Osteoblast (primary cell): ENCODE data around the gene KLHL26. TPM values are rescaled to one million over a fixed set of nuclear protein-coding genes. Genes with fewer than 3 reads are reported as not detected.
"Not testable (repeated sequence)": the region's sequence is repeated elsewhere in the genome, so short reads cannot be mapped to it uniquely, and the experiment has no call there.

ENCODE experiments used
- DNase-seq: peaks from one replicate; pipeline ENCODE4 v3.0.0; 2011; ENCODE audit warnings: low spot score, mixed read lengths; ENCODE audit not compliant: insufficient read length; ENCODE audit errors: missing footprints
- H2AFZ ChIP-seq: 2 replicates; pipeline ENCODE4 v1.6.0; 2011; ENCODE audit warnings: mild to moderate bottlenecking, low read length
- H3K27ac ChIP-seq: 2 replicates; pipeline ENCODE4 v1.5.1; 2011; ENCODE audit warnings: mild to moderate bottlenecking, low read depth, low read length, moderate library complexity
- H3K27me3 ChIP-seq: 2 replicates; pipeline ENCODE4 v1.6.0; 2012; ENCODE audit warnings: mild to moderate bottlenecking, control low read depth, inconsistent platforms, low read length, moderate library complexity; ENCODE audit not compliant: insufficient read depth
- H3K36me3 ChIP-seq: 2 replicates; pipeline ENCODE4 v1.5.1; 2011; ENCODE audit warnings: mild to moderate bottlenecking, low read length, control low read depth, moderate library complexity; ENCODE audit not compliant: insufficient read depth
- H3K4me1 ChIP-seq: 2 replicates; pipeline ENCODE4 v1.5.1; 2011; ENCODE audit warnings: mild to moderate bottlenecking, low read length, control low read depth, moderate library complexity; ENCODE audit not compliant: insufficient read depth
- H3K4me2 ChIP-seq: 2 replicates; pipeline ENCODE4 v1.6.0; 2011; ENCODE audit warnings: mild to moderate bottlenecking, low read length; ENCODE audit not compliant: insufficient read depth
- H3K4me3 ChIP-seq: fragments of 200-600 bp; sonication (generic); 3 replicates; pipeline ENCODE4 v1.5.1; 2012; ENCODE audit warnings: mild to moderate bottlenecking, low read length, inconsistent platforms; ENCODE audit not compliant: insufficient read depth
- H3K79me2 ChIP-seq: 2 replicates; pipeline ENCODE4 v1.6.0; 2012; ENCODE audit warnings: mild to moderate bottlenecking, low read length, control low read depth, inconsistent platforms; ENCODE audit not compliant: insufficient read depth
- H3K9me3 ChIP-seq: 2 replicates; pipeline ENCODE4 v1.5.1; 2011; ENCODE audit warnings: low read depth, low read length, control low read depth
- H4K20me1 ChIP-seq: 2 replicates; pipeline ENCODE4 v1.6.0; 2012; ENCODE audit warnings: mild to moderate bottlenecking, low read length, control low read depth; ENCODE audit not compliant: insufficient read depth
- total RNA-seq: library from RNA; depleted of rRNA; stranded (reverse); fragments of >200 nt; gene quantifications from 2 replicates; pipeline ENCODE4 v1.2.3, GENCODE V29; 2012
- TF ChIP-seq, protein P1 (sequence below): IDR thresholded peaks from 2 replicates; pipeline ENCODE4 v1.5.1; 2011; ENCODE audit warnings: mild to moderate bottlenecking, low read depth, low read length, moderate library complexity; ENCODE audit errors: extremely low read depth

The KLHL26 gene
- total RNA-seq, 1 donor: 5.1 TPM

DNA sequence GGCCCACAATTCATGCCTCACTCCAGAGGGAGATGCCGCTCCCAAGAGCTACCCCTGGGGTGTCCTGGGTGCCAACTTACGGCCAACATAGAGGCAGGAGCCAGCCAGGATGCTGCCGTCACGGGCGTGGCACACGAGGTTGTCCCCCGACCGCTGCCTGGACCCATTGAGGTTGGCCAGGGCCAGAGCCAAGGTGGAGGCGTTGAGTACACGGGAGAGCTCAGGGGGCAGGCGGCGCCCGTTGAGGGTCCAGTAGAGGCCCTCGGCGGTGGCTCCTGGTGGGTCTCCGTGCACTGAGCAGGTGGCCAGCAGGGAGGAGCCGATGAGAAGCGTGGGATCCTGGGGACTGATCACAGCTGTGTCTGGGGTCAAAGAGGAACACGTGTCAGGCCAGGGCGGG, 37.3 kb upstream of the KLHL26 start:
- H3K36me3 ChIP-seq: no peaks in the 10 kb centered on the region
- H2AFZ ChIP-seq: no peak overlapping the region
- no peak overlapping the region for H3K27ac ChIP-seq
- H3K27me3 ChIP-seq: no peaks in the 10 kb centered on the region
- no peaks in the 10 kb centered on the region for H3K9me3 ChIP-seq
- H3K4me3 ChIP-seq: no peak overlapping the region
- no peak overlapping the region for H3K4me2 ChIP-seq
- no peaks in the 10 kb centered on the region for H4K20me1 ChIP-seq
- DNase-seq: no peak
- H3K79me2 ChIP-seq: no peaks in the 10 kb centered on the region
- no peaks in the 10 kb centered on the region for H3K4me1 ChIP-seq
- TF ChIP-seq, protein P1, sequence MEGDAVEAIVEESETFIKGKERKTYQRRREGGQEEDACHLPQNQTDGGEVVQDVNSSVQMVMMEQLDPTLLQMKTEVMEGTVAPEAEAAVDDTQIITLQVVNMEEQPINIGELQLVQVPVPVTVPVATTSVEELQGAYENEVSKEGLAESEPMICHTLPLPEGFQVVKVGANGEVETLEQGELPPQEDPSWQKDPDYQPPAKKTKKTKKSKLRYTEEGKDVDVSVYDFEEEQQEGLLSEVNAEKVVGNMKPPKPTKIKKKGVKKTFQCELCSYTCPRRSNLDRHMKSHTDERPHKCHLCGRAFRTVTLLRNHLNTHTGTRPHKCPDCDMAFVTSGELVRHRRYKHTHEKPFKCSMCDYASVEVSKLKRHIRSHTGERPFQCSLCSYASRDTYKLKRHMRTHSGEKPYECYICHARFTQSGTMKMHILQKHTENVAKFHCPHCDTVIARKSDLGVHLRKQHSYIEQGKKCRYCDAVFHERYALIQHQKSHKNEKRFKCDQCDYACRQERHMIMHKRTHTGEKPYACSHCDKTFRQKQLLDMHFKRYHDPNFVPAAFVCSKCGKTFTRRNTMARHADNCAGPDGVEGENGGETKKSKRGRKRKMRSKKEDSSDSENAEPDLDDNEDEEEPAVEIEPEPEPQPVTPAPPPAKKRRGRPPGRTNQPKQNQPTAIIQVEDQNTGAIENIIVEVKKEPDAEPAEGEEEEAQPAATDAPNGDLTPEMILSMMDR: no peak

DNA sequence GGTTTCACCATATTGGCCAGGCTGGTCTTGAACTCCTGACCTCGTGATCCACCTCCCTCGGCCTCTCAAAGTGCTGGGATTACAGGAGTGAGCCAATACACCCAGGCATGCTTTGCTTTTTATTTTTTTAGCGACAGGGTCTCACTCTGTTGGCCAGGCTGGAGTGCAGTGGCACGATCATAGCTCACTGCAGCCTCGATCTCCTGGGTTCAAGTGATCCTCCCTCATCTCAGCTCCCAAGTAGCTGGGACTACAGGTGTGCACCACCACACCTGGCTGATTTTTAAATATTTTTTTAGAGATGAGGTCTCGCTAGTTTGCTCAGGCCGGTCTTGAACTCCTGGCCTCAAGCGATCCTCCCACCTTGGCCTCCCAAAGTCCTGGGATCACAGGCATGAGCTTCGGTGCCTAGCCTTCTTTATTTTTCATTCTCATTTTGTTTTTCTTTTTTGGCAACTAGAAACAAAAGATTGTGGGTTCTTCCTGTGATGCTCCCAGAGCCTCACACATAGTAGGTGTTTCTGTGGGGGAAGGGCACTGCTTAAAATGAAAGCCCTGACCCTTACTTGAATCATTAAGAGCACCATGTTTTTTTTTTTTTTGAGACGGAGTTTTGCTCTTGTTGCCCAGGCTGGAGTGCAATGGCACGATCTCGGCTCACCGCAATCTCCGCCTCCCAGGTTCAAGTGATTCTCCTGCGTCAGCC, 36.0 kb upstream of the KLHL26 start:
- H3K9me3 ChIP-seq, H3K27ac ChIP-seq, H3K4me1 ChIP-seq, H4K20me1 ChIP-seq, H3K27me3 ChIP-seq, H3K79me2 ChIP-seq, H3K4me3 ChIP-seq, H2AFZ ChIP-seq, H3K4me2 ChIP-seq, H3K36me3 ChIP-seq: not testable (repeated sequence)
- peak; percentile 45 for DNase-seq

DNA sequence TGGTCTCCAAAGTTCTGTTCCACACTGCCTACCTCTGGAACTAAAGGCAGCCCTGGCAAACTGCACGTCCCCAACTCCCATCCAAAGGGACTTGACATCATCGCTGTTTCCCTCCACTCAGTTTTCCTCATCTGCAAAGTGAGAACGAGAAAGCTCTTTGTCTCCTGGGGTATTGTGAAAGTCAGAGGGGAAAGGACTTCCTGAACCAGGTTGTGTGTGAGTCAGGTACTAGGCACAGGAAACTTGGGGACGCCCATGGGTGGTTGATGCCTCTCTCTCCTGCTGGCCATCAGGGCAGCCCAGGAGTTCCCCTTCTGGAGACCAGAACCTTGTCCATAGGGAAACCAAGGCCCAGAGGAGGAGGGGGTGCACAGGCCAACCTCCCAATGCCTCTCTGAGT, 35.0 kb upstream of the KLHL26 start:
- Histone ChIP-seq H3K4me1 (no peaks in the 10 kb centered on the region), H3K4me2 (no peak overlapping the region), H3K27ac (no peak overlapping the region), H3K9me3 (no peaks in the 10 kb centered on the region), H2AFZ (no peak overlapping the region), H3K27me3 (peaks cover 3% of the 10 kb centered on the region), H3K79me2 (no peaks in the 10 kb centered on the region), H4K20me1 (no peaks in the 10 kb centered on the region), H3K4me3 (no peak overlapping the region), H3K36me3 (no peaks in the 10 kb centered on the region)
- TF ChIP-seq, protein P1: no peak
- peak; percentile 85 for DNase-seq

DNA sequence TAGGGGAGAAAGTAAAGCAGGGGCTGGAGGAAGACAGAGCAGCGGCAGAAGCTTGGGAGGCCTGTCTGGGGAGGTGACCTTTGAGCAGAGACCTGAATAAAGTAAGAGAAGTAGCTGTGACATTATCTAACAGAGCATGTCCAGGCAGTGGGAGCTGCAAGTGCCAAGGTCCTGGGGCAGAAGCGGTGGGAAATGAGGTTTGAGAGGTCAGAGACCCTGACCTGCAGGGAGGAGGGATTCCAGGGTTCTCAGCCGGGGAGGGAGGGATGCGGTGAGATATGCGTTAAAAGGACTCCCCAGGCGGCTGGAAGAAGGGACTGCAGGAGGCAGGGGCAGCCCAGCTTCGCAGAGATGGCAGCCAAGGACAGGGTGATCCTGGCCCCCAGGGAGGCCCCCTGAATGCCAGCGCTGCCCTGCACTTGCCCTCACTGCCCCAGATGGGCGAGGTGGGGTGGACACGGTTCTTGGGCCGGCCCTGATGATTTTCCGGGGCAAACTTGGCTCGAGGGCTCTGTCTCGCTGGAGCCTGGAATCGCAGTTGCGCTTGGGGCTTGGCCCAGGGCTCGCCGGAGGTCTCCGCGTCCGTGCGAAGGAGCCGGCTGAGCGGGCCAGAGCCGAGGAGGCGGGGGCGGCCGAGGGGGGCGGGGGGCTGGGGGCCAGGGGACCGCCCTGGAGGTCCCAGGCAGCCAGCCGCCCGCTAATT, 33.4 kb upstream of the KLHL26 start:
- H3K27ac ChIP-seq: no peak overlapping the region
- no peak overlapping the region for H2AFZ ChIP-seq
- TF ChIP-seq, protein P1: no peak
- H3K27me3 ChIP-seq: peaks cover 16% of the 10 kb centered on the region
- H3K79me2 ChIP-seq: no peaks in the 10 kb centered on the region
- H4K20me1 ChIP-seq: no peaks in the 10 kb centered on the region
- DNase-seq: peak; percentile 91
- no peaks in the 10 kb centered on the region for H3K36me3 ChIP-seq
- H3K9me3 ChIP-seq: no peaks in the 10 kb centered on the region
- H3K4me1 ChIP-seq: no peaks in the 10 kb centered on the region
- peak overlapping the region; percentile 28 for H3K4me2 ChIP-seq
- H3K4me3 ChIP-seq: peak overlapping the region; percentile 28
